GM12878 (cell line): ENCODE results near the gene RUNX3. TPM values are rescaled to one million over a fixed set of nuclear protein-coding genes. Genes with fewer than 3 reads are reported as not detected.

Experiments
- CBX3 ChIP-seq: fragments of 200-600 bp; sonication (generic); IDR thresholded peaks from 2 replicates; pipeline ENCODE4 v1.6.1; 2016; ENCODE audit warnings: low read depth, borderline replicate concordance
- CUX1 ChIP-seq: IDR thresholded peaks from 2 replicates; pipeline ENCODE4 v1.6.1; 2012; ENCODE audit warnings: improper control_type of control experiment, low read depth, low read length; ENCODE audit not compliant: insufficient replicate concordance
- FOXM1 ChIP-seq: IDR thresholded peaks from 2 replicates; pipeline ENCODE4 v1.6.1; 2012; ENCODE audit warnings: low read depth, mild to moderate bottlenecking, inconsistent platforms, low read length, moderate library complexity
- KDM1A ChIP-seq: fragments of 200-600 bp; sonication (generic); IDR thresholded peaks from 2 replicates; pipeline ENCODE4 v1.6.1; 2016; ENCODE audit warnings: borderline replicate concordance
- KLF5 ChIP-seq: fragments of 450-650 bp; IDR thresholded peaks from 2 replicates; pipeline ENCODE4 v1.6.1; 2014; ENCODE audit warnings: mild to moderate bottlenecking; ENCODE audit not compliant: partially characterized antibody
- LARP7 ChIP-seq: fragments of 450-650 bp; IDR thresholded peaks from 2 replicates; pipeline ENCODE4 v1.6.1; 2017; ENCODE audit warnings: mild to moderate bottlenecking
- MEF2A ChIP-seq: IDR thresholded peaks from 2 replicates; pipeline ENCODE4 v1.6.1; 2011; ENCODE audit warnings: low read depth, mild to moderate bottlenecking, low read length, moderate library complexity; ENCODE audit not compliant: insufficient read depth
- PRDM15 ChIP-seq: fragments of 450-650 bp; formaldehyde crosslinking; IDR thresholded peaks from 2 replicates; pipeline ENCODE4 v1.4.0; 2020; ENCODE audit warnings: mild to moderate bottlenecking, moderate library complexity
- SIN3A ChIP-seq: IDR thresholded peaks from 2 replicates; pipeline ENCODE4 v1.6.1; 2012; ENCODE audit warnings: low read depth, low read length, improper control_type of control experiment
- SMC3 ChIP-seq: IDR thresholded peaks from 2 replicates; pipeline ENCODE4 v1.6.1; 2011; ENCODE audit warnings: low read length, improper control_type of control experiment, borderline replicate concordance
- TCF12 ChIP-seq: IDR thresholded peaks from 2 replicates; pipeline ENCODE4 v1.6.1; 2011; ENCODE audit warnings: low read depth, mild to moderate bottlenecking, low read length
- USF2 ChIP-seq: IDR thresholded peaks from 2 replicates; pipeline ENCODE4 v1.6.1; 2011; ENCODE audit warnings: low read depth, low read length, improper control_type of control experiment, borderline replicate concordance
- polyA plus RNA-seq, 11 experiments: library from polyadenylated mRNA; depleted of rRNA in 4 of 11; unstranded in 6 of 11; stranded (reverse) in 5 of 11; fragments of >200 nt; fragmentation: Nextera tagmentation in 4 of 11; fragmentation: Illumina TruSeq in 1 of 11; extraction: Ambion mirVana in 4 of 11; extraction: Trizol in 1 of 11; gene quantifications; 1 replicate in 1 of 11; 2 replicates in 10 of 11; pipeline versions ENCODE4 v1.2.1 to v1.2.3, GENCODE V29; 2011 to 2016; ENCODE audit warnings: inconsistent platforms in 2 of 11, missing spikeins in 2 of 11, low read depth in 1 of 11
- total RNA-seq, 4 experiments: library from RNA; depleted of rRNA in 3 of 4; stranded (reverse); fragments of >200 nt in 3 of 4; fragmentation: Illumina TruSeq in 1 of 4; extraction: Trizol in 1 of 4; gene quantifications; 2 replicates each; pipeline versions ENCODE4 v1.2.1 to v1.2.3, GENCODE V29; 2013 to 2021
- TF ChIP-seq, protein P1 (sequence below): fragments of 450-650 bp; IDR thresholded peaks from 2 replicates; pipeline ENCODE4 v1.6.1; 2016; ENCODE audit warnings: mild to moderate bottlenecking, moderate library complexity, borderline replicate concordance
- TF ChIP-seq, protein P2 (sequence below): IDR thresholded peaks from 2 replicates; pipeline ENCODE4 v1.6.1; 2012; ENCODE audit warnings: low read depth, low read length, improper control_type of control experiment

RUNX3 gene
- total and polyA plus RNA-seq, 10 of the 15 experiments (the other 5 are each of a cell fraction or from before 2014, with no cell fraction given) = 19.0 to 151 (median 31.4) TPM

DNA sequence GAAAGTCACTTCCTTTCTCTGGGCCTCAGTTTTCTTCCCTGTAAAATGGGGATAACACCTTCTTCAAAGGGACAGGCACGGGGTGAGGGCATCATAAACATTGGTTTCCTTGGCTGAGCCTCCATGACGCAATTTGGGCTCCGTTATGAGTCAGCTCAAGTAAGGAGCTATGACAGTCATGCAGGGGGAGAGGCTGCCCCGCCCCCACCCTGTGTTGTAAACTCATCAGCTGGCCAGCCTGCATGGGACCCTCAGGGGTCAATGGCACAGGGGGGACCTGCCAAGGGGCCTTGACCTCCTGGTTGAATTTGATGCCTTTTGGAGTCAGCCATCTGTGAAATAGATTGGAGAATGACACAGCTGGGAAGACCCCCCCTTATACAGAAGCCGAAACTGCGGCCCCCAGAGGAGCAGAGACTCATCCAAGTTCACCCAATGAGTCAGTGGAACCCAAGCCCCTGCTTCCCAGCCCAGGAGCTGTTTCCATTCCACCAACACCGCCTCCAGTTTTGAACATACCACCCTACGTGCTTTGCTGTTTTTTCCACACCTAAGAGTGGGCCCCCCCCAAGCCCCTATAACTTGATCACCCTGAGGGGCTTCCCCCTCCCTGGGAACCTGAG lies 36.8 kb upstream of the RUNX3 start (continued):
- TF ChIP-seq PRDM15 (CRISPR knock-in tag) = no peak
- TF ChIP-seq TCF12 = 0 out of 2 replicates have a peak, but pooled peaks have one; percentile 66
- TF ChIP-seq KLF5 = no peak
- TF ChIP-seq FOXM1 = no peak
- TF ChIP-seq, protein P1, sequence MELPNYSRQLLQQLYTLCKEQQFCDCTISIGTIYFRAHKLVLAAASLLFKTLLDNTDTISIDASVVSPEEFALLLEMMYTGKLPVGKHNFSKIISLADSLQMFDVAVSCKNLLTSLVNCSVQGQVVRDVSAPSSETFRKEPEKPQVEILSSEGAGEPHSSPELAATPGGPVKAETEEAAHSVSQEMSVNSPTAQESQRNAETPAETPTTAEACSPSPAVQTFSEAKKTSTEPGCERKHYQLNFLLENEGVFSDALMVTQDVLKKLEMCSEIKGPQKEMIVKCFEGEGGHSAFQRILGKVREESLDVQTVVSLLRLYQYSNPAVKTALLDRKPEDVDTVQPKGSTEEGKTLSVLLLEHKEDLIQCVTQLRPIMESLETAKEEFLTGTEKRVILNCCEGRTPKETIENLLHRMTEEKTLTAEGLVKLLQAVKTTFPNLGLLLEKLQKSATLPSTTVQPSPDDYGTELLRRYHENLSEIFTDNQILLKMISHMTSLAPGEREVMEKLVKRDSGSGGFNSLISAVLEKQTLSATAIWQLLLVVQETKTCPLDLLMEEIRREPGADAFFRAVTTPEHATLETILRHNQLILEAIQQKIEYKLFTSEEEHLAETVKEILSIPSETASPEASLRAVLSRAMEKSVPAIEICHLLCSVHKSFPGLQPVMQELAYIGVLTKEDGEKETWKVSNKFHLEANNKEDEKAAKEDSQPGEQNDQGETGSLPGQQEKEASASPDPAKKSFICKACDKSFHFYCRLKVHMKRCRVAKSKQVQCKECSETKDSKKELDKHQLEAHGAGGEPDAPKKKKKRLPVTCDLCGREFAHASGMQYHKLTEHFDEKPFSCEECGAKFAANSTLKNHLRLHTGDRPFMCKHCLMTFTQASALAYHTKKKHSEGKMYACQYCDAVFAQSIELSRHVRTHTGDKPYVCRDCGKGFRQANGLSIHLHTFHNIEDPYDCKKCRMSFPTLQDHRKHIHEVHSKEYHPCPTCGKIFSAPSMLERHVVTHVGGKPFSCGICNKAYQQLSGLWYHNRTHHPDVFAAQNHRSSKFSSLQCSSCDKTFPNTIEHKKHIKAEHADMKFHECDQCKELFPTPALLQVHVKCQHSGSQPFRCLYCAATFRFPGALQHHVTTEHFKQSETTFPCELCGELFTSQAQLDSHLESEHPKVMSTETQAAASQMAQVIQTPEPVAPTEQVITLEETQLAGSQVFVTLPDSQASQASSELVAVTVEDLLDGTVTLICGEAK = no peak
- TF ChIP-seq USF2 = no peak
- TF ChIP-seq LARP7 = no peak
- no peak for TF ChIP-seq CUX1
- no peak for TF ChIP-seq SIN3A
- 0 out of 2 replicates have a peak, but pooled peaks have one; percentile 17 for TF ChIP-seq MEF2A
- no peak for TF ChIP-seq KDM1A
- TF ChIP-seq, protein P2, sequence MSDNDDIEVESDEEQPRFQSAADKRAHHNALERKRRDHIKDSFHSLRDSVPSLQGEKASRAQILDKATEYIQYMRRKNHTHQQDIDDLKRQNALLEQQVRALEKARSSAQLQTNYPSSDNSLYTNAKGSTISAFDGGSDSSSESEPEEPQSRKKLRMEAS = no peak
- no peak for TF ChIP-seq CBX3
- TF ChIP-seq SMC3 = no peak
